GM12878 (cell line): ENCODE measurements around the gene C10orf88.

Experiments used
- FOXM1 ChIP-seq: IDR thresholded peaks from 2 replicates; pipeline ENCODE4 v1.6.1; 2012; ENCODE audit warnings: low read depth, mild to moderate bottlenecking, inconsistent platforms, low read length, moderate library complexity
- MYC ChIP-seq: IDR thresholded peaks from 2 replicates; pipeline ENCODE4 v1.6.1; 2011; ENCODE audit warnings: mild to moderate bottlenecking, low read length, moderate library complexity, inconsistent platforms; ENCODE audit not compliant: insufficient read depth, insufficient replicate concordance, insufficient read length, severe bottlenecking
- POLR2A ChIP-seq: IDR thresholded peaks from 2 replicates; pipeline ENCODE4 v1.6.1; 2011; ENCODE audit warnings: low read depth, mild to moderate bottlenecking, low read length
- POLR2AphosphoS5 ChIP-seq: IDR thresholded peaks from 2 replicates; pipeline ENCODE4 v1.6.1; 2011; ENCODE audit warnings: mild to moderate bottlenecking, low read length, inconsistent platforms
- RAD21 ChIP-seq: IDR thresholded peaks from 2 replicates; pipeline ENCODE4 v1.6.1; 2011; ENCODE audit warnings: mild to moderate bottlenecking, low read depth, low read length, moderate library complexity; ENCODE audit not compliant: insufficient read depth
- RCOR1 ChIP-seq: conservative IDR thresholded peaks from 2 replicates; pipeline ENCODE4 v1.6.1; 2012; ENCODE audit warnings: low read depth, low read length, improper control_type of control experiment
- SIX5 ChIP-seq: IDR thresholded peaks from 2 replicates; pipeline ENCODE4 v1.6.1; 2011; ENCODE audit warnings: mild to moderate bottlenecking, low read depth, low read length, moderate library complexity; ENCODE audit not compliant: severe bottlenecking
- SREBF2 ChIP-seq: IDR thresholded peaks from 2 replicates; pipeline ENCODE4 v1.6.1; 2012; ENCODE audit warnings: mild to moderate bottlenecking, low read length
- TF ChIP-seq, protein P1 (sequence below), 3 experiments: IDR thresholded peaks in 2 of 3; conservative IDR thresholded peaks in 1 of 3; 2 replicates each; pipeline ENCODE4 v1.5.1; 2011; ENCODE audit warnings: low read depth in 3 of 3, low read length in 3 of 3, mild to moderate bottlenecking in 3 of 3, control low read depth in 2 of 3, moderate library complexity in 2 of 3, inconsistent platforms in 1 of 3, mixed read lengths in 1 of 3; ENCODE audit not compliant: control insufficient read depth in 2 of 3, insufficient read depth in 1 of 3; ENCODE audit errors: extremely low read depth in 1 of 3

DNA sequence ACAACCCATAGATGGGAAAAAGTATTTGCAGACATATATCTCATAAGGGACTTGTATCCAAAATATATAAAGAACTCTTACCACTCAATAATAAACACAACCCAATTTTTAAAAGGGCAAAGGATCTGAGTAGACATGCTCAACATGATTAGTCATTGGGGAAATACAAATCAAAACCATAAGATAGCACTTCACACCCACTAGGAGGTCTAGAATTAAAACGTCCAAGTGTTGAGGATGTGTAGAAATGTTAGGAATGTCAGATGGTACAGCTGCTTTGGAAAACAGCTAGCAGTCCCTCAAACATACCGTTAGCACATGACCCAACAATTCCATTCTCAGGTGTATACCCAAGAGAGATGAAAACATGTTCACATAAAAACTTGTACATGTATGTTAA lies 34.5 kb upstream of the C10orf88 start:
- no peak for TF ChIP-seq SIX5
- no peak for TF ChIP-seq FOXM1
- no peak for TF ChIP-seq MYC
- no peak for TF ChIP-seq POLR2AphosphoS5
- TF ChIP-seq RCOR1 = no peak
- TF ChIP-seq, protein P1, sequence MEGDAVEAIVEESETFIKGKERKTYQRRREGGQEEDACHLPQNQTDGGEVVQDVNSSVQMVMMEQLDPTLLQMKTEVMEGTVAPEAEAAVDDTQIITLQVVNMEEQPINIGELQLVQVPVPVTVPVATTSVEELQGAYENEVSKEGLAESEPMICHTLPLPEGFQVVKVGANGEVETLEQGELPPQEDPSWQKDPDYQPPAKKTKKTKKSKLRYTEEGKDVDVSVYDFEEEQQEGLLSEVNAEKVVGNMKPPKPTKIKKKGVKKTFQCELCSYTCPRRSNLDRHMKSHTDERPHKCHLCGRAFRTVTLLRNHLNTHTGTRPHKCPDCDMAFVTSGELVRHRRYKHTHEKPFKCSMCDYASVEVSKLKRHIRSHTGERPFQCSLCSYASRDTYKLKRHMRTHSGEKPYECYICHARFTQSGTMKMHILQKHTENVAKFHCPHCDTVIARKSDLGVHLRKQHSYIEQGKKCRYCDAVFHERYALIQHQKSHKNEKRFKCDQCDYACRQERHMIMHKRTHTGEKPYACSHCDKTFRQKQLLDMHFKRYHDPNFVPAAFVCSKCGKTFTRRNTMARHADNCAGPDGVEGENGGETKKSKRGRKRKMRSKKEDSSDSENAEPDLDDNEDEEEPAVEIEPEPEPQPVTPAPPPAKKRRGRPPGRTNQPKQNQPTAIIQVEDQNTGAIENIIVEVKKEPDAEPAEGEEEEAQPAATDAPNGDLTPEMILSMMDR (IDR thresholded peaks at IDR 0.05 in 2 of 3, conservative IDR thresholded peaks at IDR 0.05 in 1 of 3; ENCODE audit: control insufficient read depth in 2 of 3, extremely low read depth in 1 of 3, insufficient read depth in 1 of 3, low read depth in 3 of 3, low read length in 3 of 3) = no peak
- TF ChIP-seq SREBF2 = no peak
- TF ChIP-seq POLR2A = no peak
- TF ChIP-seq RAD21 = no peak
